ENCODE data around the gene TESMIN. TPM values are rescaled to one million over a fixed set of nuclear protein-coding genes. Genes with fewer than 3 reads are reported as not detected.

The TESMIN gene, protein sequence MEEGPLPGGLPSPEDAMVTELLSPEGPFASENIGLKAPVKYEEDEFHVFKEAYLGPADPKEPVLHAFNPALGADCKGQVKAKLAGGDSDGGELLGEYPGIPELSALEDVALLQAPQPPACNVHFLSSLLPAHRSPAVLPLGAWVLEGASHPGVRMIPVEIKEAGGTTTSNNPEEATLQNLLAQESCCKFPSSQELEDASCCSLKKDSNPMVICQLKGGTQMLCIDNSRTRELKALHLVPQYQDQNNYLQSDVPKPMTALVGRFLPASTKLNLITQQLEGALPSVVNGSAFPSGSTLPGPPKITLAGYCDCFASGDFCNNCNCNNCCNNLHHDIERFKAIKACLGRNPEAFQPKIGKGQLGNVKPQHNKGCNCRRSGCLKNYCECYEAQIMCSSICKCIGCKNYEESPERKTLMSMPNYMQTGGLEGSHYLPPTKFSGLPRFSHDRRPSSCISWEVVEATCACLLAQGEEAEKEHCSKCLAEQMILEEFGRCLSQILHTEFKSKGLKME
- 2.8 to 7.3 TPM (median 5.1 TPM) in 5 replicates for total RNA-seq (2022; extraction: Qiagen RNA extraction; ENCODE audit: low read depth)

DNA sequence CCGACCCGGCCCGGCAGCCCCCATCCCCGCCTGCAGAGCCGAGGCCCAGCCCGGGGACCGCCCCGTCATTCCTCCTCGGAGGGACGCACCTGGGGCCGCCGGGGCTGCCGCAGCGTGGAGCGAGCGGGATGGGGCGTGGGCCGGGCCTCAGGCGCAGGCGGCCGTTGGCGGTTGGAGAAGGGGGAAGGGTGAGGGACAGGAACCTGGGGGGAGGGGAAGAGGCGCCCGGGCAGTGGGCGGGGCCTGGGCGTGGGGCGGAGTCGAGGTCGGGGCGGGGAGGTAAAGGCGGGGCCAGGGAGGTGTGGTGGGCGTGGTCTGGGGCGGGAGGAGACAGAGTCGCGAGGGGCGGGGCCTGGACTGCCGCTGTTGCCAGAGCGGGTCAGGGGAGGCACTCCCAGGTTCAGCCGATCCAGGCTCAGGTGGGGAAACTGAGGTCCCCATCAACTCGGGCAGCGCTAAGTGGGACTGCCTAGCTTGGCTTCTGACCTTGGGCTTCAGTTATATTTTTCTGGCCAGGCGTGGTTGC lies at the start of gene TESMIN:
Gene TESMIN (minus strand): TSS at position 190 of the 526 bp plus-strand sequence. CDS start 860 bp downstream, outside the sequence.

DNA sequence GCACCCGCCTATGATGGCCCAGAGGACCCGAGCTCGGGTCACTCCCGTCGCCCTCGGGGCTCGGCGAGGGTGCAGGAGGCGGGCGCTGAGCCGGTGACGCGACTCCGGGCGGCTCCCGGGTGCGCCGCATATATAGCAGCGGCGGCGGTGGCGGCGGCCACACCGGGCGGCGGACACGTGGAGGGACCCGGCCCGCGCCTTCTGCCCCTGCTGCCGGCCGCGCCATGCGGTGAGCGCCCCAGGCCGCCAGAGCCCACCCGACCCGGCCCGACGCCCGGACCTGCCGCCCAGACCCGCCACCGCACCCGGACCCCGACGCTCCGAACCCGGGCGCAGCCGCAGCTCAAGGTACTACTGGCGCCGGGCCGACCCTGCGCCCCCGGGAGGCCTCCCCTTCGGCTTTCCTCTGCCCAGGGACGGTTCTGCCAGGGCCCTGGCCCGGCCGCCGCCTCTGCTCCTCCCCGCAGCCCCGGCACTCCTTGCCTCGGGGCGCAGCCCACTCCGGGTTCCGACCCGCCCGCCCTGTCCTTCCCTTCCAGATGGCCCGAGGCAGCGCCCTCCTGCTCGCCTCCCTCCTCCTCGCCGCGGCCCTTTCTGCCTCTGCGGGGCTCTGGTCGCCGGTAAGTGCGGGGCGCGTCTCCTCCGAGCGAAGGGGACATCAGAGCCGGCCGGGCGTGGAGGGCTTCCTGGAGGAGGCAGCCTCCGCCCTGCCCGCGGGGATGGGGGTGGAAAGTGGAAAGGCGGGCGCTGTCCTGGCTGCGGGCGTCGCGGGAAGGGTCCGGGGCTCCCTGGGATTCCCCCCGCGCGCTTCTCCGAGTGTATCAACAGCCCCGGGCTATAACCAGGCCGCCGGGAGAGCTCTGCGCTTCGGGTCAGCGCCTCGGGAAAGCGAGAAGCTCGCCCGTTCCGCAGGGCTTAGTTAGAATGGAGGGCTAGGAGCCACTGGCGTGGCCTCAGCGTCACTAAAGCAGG lies 66.6 kb downstream of the TESMIN start, which contains the start of gene GAL:
Gene GAL (plus strand): TSS at position 160 of the 972 bp plus-strand sequence. CDS start 380 bp downstream, at position 540.

Other genes starting within 250 kb of the TESMIN start
- gene GAL, start 67.0 kb downstream of the TESMIN start, total RNA-seq (2022; extraction: Qiagen RNA extraction; ENCODE audit: low read depth) = 11.6 to 21.0 TPM (median 18.7 TPM) in 5 replicates
- 26.9 to 34.0 TPM (median 30.6 TPM) in 5 replicates for gene CPT1A, start 90.4 kb upstream of the TESMIN start, total RNA-seq (2022; extraction: Qiagen RNA extraction; ENCODE audit: low read depth)
- gene MRPL21, start 152.3 kb upstream of the TESMIN start, total RNA-seq (2022; extraction: Qiagen RNA extraction; ENCODE audit: low read depth) = 108 to 148 TPM (median 131 TPM) in 5 replicates
- 15.2 to 17.2 TPM (median 15.5 TPM) in 5 replicates for gene IGHMBP2, start 152.4 kb upstream of the TESMIN start, total RNA-seq (2022; extraction: Qiagen RNA extraction; ENCODE audit: low read depth)
- gene MRGPRD, start 229.5 kb upstream of the TESMIN start, total RNA-seq (2022; extraction: Qiagen RNA extraction; ENCODE audit: low read depth) = not detected in 5 replicates